ENCODE results near the gene ARHGEF7. TPM values are rescaled to one million over a fixed set of nuclear protein-coding genes. Genes with fewer than 3 reads are reported as not detected.

The ARHGEF7 gene
- total RNA-seq, 1 experiment from 2014 or later, result 47.3 TPM

DNA sequence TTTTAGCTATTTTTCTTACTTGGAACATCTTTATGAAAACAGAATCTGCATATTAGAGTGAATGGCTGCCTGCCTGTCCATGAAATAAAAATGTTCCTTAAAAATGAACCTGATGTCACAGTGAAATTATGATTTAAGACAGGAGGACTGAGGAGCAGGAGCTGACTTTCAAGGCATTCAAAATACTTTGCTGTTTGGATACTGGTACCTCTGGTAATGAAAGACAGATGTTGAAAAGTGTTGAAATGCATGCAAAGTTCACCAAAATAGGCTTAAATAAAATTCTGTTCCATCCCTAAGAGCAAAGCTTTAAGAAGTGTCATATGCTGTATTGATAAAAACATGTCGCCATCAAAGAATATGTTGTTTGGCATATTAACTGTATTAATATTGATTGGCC is 1.7 kb downstream of the ARHGEF7 start:
- no peak for ATAC-seq
- H3K27ac Mint-ChIP-seq, result no peak overlapping the region
- ChIA-PET POLR2A (no interaction called here), CTCF (interaction anchor here (2.6 kb wide), 1 partner anchor 50 kb away, joined by 10 read pairs; no protein-coding TSS in a partner anchor)
- H3K36me3 Mint-ChIP-seq, result no peaks in the 10 kb centered on the region; the same call in 1 of the 2 replicates
- H3K9me3 Mint-ChIP-seq, result no peaks in the 10 kb centered on the region
- peak overlapping the region; percentile 83; the same call in 1 of the 2 replicates for H3K4me3 Mint-ChIP-seq
- H3K27me3 Mint-ChIP-seq (ENCODE audit: low read depth), result peaks cover 64% of the 10 kb centered on the region
- no peak for TF ChIP-seq E2F1 (CRISPR knock-in tag; IDR thresholded peaks at IDR 0.05)
- no peak for TF ChIP-seq E2F4 (CRISPR knock-in tag; IDR thresholded peaks at IDR 0.05; ENCODE audit: borderline replicate concordance, low read depth)
- TF ChIP-seq ETV6 (CRISPR knock-in tag; IDR thresholded peaks at IDR 0.05), result no peak
- TF ChIP-seq ZNF416 (CRISPR knock-in tag; IDR thresholded peaks at IDR 0.05), result no peak
- TF ChIP-seq IRF2 (CRISPR knock-in tag; IDR thresholded peaks at IDR 0.05; ENCODE audit: borderline replicate concordance, low read depth), result no peak
- no peak for TF ChIP-seq TP53 (CRISPR knock-in tag; IDR thresholded peaks at IDR 0.05)
- TF ChIP-seq KAT7 (CRISPR knock-in tag; IDR thresholded peaks at IDR 0.05; ENCODE audit: borderline replicate concordance), result no peak
- TF ChIP-seq NFATC4 (CRISPR knock-in tag; IDR thresholded peaks at IDR 0.05), result no peak
- TF ChIP-seq ERG (CRISPR knock-in tag; IDR thresholded peaks at IDR 0.05), result no peak
- no peak for TF ChIP-seq GTF2I (CRISPR knock-in tag; conservative IDR thresholded peaks at IDR 0.05)
- no peak for TF ChIP-seq OVOL2 (CRISPR knock-in tag; IDR thresholded peaks at IDR 0.05; ENCODE audit: borderline replicate concordance)
- TF ChIP-seq ZNF396 (CRISPR knock-in tag; IDR thresholded peaks at IDR 0.05; ENCODE audit: borderline replicate concordance), result no peak
- TF ChIP-seq ZSCAN18 (CRISPR knock-in tag; IDR thresholded peaks at IDR 0.05), result no peak
- no peak for TF ChIP-seq FOXK1 (CRISPR knock-in tag; IDR thresholded peaks at IDR 0.05)
- TF ChIP-seq, protein P1, sequence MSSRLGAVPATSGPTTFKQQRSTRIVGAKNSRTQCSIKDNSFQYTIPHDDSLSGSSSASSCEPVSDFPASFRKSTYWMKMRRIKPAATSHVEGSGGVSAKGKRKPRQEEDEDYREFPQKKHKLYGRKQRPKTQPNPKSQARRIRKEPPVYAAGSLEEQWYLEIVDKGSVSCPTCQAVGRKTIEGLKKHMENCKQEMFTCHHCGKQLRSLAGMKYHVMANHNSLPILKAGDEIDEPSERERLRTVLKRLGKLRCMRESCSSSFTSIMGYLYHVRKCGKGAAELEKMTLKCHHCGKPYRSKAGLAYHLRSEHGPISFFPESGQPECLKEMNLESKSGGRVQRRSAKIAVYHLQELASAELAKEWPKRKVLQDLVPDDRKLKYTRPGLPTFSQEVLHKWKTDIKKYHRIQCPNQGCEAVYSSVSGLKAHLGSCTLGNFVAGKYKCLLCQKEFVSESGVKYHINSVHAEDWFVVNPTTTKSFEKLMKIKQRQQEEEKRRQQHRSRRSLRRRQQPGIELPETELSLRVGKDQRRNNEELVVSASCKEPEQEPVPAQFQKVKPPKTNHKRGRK (CRISPR knock-in tag; IDR thresholded peaks at IDR 0.05; ENCODE audit: borderline replicate concordance), result no peak
- TF ChIP-seq, protein P2, sequence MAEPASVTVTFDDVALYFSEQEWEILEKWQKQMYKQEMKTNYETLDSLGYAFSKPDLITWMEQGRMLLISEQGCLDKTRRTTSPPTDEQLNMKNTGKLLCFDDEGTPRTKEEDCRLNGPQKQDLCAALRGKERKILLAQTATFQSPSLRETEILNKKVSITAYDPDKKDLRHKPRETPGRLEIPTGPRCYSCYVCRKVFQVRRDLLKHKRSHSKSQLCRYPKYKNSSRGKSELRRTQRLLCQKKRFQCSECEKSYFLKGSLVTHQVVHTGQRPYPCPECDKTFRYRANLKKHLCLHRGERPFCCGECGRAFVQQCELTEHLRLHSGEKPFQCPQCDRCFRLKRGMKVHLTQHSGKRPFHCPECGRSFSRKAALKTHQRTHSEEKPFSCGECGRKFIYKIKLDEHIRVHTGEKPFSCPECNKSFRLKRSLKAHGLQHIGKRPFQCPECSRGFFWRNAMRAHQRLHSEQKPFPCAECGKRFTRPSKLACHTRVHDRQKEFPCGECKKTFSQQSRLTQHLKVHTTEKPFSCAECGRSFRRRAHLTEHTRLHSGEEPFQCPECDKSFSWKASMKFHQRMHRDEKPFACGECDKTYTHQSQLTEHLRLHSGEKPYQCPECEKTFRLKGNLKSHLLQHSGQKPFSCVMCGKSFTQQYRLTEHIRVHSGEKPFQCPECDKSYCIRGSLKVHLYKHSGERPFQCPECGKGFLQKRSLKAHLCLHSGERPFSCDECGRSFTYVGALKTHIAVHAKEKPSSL (CRISPR knock-in tag; conservative IDR thresholded peaks at IDR 0.05), result no peak
- no peak for DNase-seq (ENCODE audit: low spot score)
- peaks cover 8% of the 10 kb centered on the region for H3K4me1 Mint-ChIP-seq

DNA sequence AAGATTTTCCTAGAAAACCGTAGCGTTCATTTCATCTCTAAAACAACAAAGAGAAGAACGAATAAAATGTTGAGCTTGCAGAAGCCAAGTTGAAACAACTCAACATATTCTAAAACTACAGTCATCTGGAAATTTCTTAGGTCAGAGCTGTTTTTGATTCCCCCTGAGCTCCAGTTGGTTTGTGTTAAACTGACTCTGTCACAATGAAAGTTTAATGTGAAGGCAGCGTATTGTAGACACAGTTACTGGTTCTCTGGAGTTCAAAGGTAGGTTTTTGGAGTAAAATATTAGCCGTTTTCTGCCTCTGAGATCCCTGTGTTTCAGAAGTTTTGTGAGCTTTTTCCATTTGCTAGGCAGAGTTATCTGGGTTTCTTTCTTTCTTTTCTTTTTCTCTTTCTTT is 2.2 kb downstream of the ARHGEF7 start:
- no peak overlapping the region for H3K27ac Mint-ChIP-seq
- peak overlapping the region; percentile 11; the same call in 1 of the 2 replicates for H3K4me3 Mint-ChIP-seq
- DNase-seq (ENCODE audit: low spot score), result no peak
- POLR2A ChIA-PET, result no interaction called here
- no peaks in the 10 kb centered on the region; the same call in 1 of the 2 replicates for H3K36me3 Mint-ChIP-seq
- no peaks in the 10 kb centered on the region for H3K9me3 Mint-ChIP-seq
- CTCF ChIA-PET, result interaction anchor here (2.6 kb wide), 1 partner anchor 50 kb away, joined by 10 read pairs; no protein-coding TSS in a partner anchor
- ATAC-seq, result no peak
- peaks cover 60% of the 10 kb centered on the region for H3K27me3 Mint-ChIP-seq (ENCODE audit: low read depth)
- H3K4me1 Mint-ChIP-seq, result peaks cover 8% of the 10 kb centered on the region
- TF ChIP-seq, protein P3, sequence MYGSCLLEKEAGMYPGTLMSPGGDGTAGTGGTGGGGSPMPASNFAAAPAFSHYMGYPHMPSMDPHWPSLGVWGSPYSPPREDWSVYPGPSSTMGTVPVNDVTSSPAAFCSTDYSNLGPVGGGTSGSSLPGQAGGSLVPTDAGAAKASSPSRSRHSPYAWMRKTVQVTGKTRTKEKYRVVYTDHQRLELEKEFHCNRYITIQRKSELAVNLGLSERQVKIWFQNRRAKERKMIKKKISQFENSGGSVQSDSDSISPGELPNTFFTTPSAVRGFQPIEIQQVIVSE (CRISPR knock-in tag; IDR thresholded peaks at IDR 0.05; ENCODE audit: borderline replicate concordance), result no peak
- TF ChIP-seq, protein P4, sequence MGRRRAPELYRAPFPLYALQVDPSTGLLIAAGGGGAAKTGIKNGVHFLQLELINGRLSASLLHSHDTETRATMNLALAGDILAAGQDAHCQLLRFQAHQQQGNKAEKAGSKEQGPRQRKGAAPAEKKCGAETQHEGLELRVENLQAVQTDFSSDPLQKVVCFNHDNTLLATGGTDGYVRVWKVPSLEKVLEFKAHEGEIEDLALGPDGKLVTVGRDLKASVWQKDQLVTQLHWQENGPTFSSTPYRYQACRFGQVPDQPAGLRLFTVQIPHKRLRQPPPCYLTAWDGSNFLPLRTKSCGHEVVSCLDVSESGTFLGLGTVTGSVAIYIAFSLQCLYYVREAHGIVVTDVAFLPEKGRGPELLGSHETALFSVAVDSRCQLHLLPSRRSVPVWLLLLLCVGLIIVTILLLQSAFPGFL (CRISPR knock-in tag; IDR thresholded peaks at IDR 0.05; ENCODE audit: borderline replicate concordance), result no peak
- TF ChIP-seq NFATC4 (CRISPR knock-in tag; IDR thresholded peaks at IDR 0.05), result no peak
- no peak for TF ChIP-seq HMGA2 (CRISPR knock-in tag; IDR thresholded peaks at IDR 0.05)
- TF ChIP-seq HMGXB4 (CRISPR knock-in tag; IDR thresholded peaks at IDR 0.05), result no peak
